GM12891 (cell line): ENCODE data around the gene GMDS.

Experiments used
- PAX5 ChIP-seq: IDR thresholded peaks from 2 replicates; pipeline ENCODE4 v1.6.1; 2011; ENCODE audit warnings: low read length, moderate library complexity, mild to moderate bottlenecking; ENCODE audit not compliant: insufficient read depth, severe bottlenecking
- POLR2A ChIP-seq: IDR thresholded peaks from 2 replicates; pipeline ENCODE4 v1.6.1; 2011; ENCODE audit warnings: low read depth, low read length, control low read depth
- POLR2AphosphoS5 ChIP-seq: IDR thresholded peaks from 2 replicates; pipeline ENCODE4 v1.6.1; 2011; ENCODE audit warnings: low read depth, low read length, control low read depth
- POU2F2 ChIP-seq: IDR thresholded peaks from 2 replicates; pipeline ENCODE4 v1.6.1; 2011; ENCODE audit warnings: low read depth, mild to moderate bottlenecking, control low read depth, low read length, moderate library complexity
- SPI1 ChIP-seq: IDR thresholded peaks from 2 replicates; pipeline ENCODE4 v1.6.1; 2011; ENCODE audit warnings: low read depth, low read length, control low read depth
- TAF1 ChIP-seq: IDR thresholded peaks from 2 replicates; pipeline ENCODE4 v1.6.1; 2011; ENCODE audit warnings: low read depth, low read length, control low read depth

GRCh38 chr6:1765160-1765903 lies 480.1 kb downstream of the GMDS start:
- no peak for TF ChIP-seq POLR2AphosphoS5
- TF ChIP-seq POLR2A = no peak
- no peak for TF ChIP-seq POU2F2
- TF ChIP-seq PAX5 = no peak
- no peak for TF ChIP-seq TAF1
- no peak for TF ChIP-seq SPI1
